Heart left ventricle (tissue), 13 donors: ENCODE data around the gene CCM2L.

ENCODE experiments used
- CTCF ChIP-seq, 12 donors: fragments of 200-600 bp; sonication (generic) in 4 of 12; IDR thresholded peaks; one replicate each; pipeline versions ENCODE4 v1.5.0 to v1.8.0; 2018 to 2022; ENCODE audit warnings: antibody characterized with exemption in 12 of 12, mild to moderate bottlenecking in 5 of 12
- POLR2A ChIP-seq, 2 donors: fragments of 450-650 bp; IDR thresholded peaks; one replicate each; pipeline ENCODE4 v1.6.1; 2017; ENCODE audit warnings: antibody characterized with exemption in 2 of 2, mild to moderate bottlenecking in 2 of 2, moderate library complexity in 2 of 2
- donor health status: ischemic (EF 13 %, LVEDD 7.1; RV severe dilation, severe dysfunction).
- donor health status: DM: no; HTN: yes; CAD: no.
- donor health status: DM: no; HTN: no; CAD: no.
- donor health status: ischemic (EF 25% LVEDD 6.9; RV normal size, moderate dysfunction).
- donor health status: ischemic (EF 25% LVEDD 5.7; RV mildly dilated, moderate dysfunction).
- donor health status: ischemic (EF 35%, LVEDD 5.7; RV mildly dilated, moderate dysfunction).
- donor health status: nonischemic (EF 11% LVEDD 7.7; RV severe dilation, severe dysfunction).
- donor health status: DM: yes; HTN: yes; CAD: no.
- donor health status: PGD.
- donor health status: ischemic (EF 29% LVEDD 5.4; RV normal size, mild dysfunction).
- donor health status: nonischemic (EF 23%, LVEDD 6.1; RV moderate dilation, normal function).

GRCh38 chr20:31967830-31968249 is 42.4 kb upstream of the CCM2L start, which contains the start of gene XKR7:
- no peak for TF ChIP-seq CTCF (IDR thresholded peaks at IDR 0.05)
- no peak for TF ChIP-seq POLR2A (IDR thresholded peaks at IDR 0.05)
